GM12865 (cell line): ENCODE results near the gene HECTD2.
"Not testable (repeated sequence)": the region's sequence is repeated elsewhere in the genome, so short reads cannot be mapped to it uniquely, and the experiment has no call there.

Source experiments
- DNase-seq: peaks from one replicate; pipeline ENCODE4 v3.0.0; 2010; ENCODE audit warnings: low read depth
- H3K4me3 ChIP-seq: 2 replicates; pipeline ENCODE4 v1.5.1; 2011; ENCODE audit warnings: mild to moderate bottlenecking, low read depth, low read length, control low read depth
- CTCF ChIP-seq: IDR thresholded peaks from 2 replicates; pipeline ENCODE4 v1.5.1; 2011; ENCODE audit warnings: low read length, control low read depth, low read depth, inconsistent platforms; ENCODE audit not compliant: insufficient read depth; ENCODE audit errors: missing control alignments

The HECTD2 gene

GRCh38 chr10:91433620-91434019, 23.5 kb downstream of the HECTD2 start:
- TF ChIP-seq CTCF = no peak
- no peak overlapping the region for H3K4me3 ChIP-seq
- DNase-seq = no peak

- TF ChIP-seq CTCF = no peak
- H3K4me3 ChIP-seq = no peak overlapping the region
- no peak for DNase-seq
Observed at GRCh38 chr10:91434041-91434440, 23.9 kb downstream of the HECTD2 start.

- no peak overlapping the region for H3K4me3 ChIP-seq
Observed at GRCh38 chr10:91435241-91435640, 25.1 kb downstream of the HECTD2 start.

GRCh38 chr10:91438228-91438627, 28.1 kb downstream of the HECTD2 start:
- not testable (repeated sequence) for H3K4me3 ChIP-seq, DNase-seq

More at GRCh38 chr10:91435241-91435640, 25.1 kb downstream of the HECTD2 start:
- TF ChIP-seq CTCF = no peak
- no peak for DNase-seq

- H3K4me3 ChIP-seq = no peak overlapping the region
- TF ChIP-seq CTCF = no peak
- DNase-seq = no peak
Observed at GRCh38 chr10:91444211-91445182, 34.4 kb downstream of the HECTD2 start.

GRCh38 chr10:91452063-91452462, 41.9 kb downstream of the HECTD2 start:
- TF ChIP-seq CTCF = no peak

GRCh38 chr10:91453535-91453934, 43.4 kb downstream of the HECTD2 start:
- no peak overlapping the region for H3K4me3 ChIP-seq
- DNase-seq = no peak
- no peak for TF ChIP-seq CTCF

More at GRCh38 chr10:91452063-91452462, 41.9 kb downstream of the HECTD2 start:
- DNase-seq = no peak
- H3K4me3 ChIP-seq = no peak overlapping the region

GRCh38 chr10:91455135-91455534, 45.0 kb downstream of the HECTD2 start:
- not testable (repeated sequence) for DNase-seq, H3K4me3 ChIP-seq
